B cell (primary cell): ENCODE results near the gene MAD1L1. TPM values are rescaled to one million over a fixed set of nuclear protein-coding genes. Genes with fewer than 3 reads are reported as not detected.

Experiments used
- ATAC-seq: fragments of 200-7000 bp; cut with Tn5 transposase; one replicate; pipeline ENCODE4 v1.10.0; 2021; ENCODE audit warnings: low read depth, mild to moderate bottlenecking, moderate number of reproducible peaks, moderate library complexity
- CTCF ChIA-PET: fragments of 350-600 bp; sonication (Branson Sonifier 250); formaldehyde crosslinking; loops from one replicate; lab custom pipeline; 2021; ENCODE audit warnings: antibody characterized with exemption, inconsistent platforms; lab: Charles Lee
- POLR2A ChIA-PET: fragments of 350-600 bp; sonication (Branson Sonifier 250); formaldehyde crosslinking; loops from one replicate; lab custom pipeline; 2021; ENCODE audit warnings: antibody characterized with exemption; lab: Charles Lee
- DNase-seq: peaks from one replicate; pipeline ENCODE4 v3.0.0; 2013
- H2AFZ ChIP-seq: 2 replicates; pipeline ENCODE4 v1.6.1; 2012; ENCODE audit warnings: mild to moderate bottlenecking, low read depth, low read length; ENCODE audit not compliant: insufficient read depth, poor library complexity, severe bottlenecking
- H3K27ac ChIP-seq, 2 donors: 1 replicate in 1 of 2; 2 replicates in 1 of 2; pipeline ENCODE4 v1.5.1; 2012 to 2013; ENCODE audit warnings: low read length in 2 of 2, mild to moderate bottlenecking in 2 of 2, moderate library complexity in 1 of 2
- H3K27me3 ChIP-seq, 4 experiments: fragments of 200-600 bp in 1 of 4; sonication (generic) in 1 of 4; replicated peaks in 1 of 4; 1 replicate in 2 of 4; 2 replicates in 2 of 4; pipeline versions ENCODE4 v1.6.1 to v1.7.0; 2013 to 2016; ENCODE audit warnings: low read length in 3 of 4, mild to moderate bottlenecking in 2 of 4, mixed read lengths in 1 of 4, moderate library complexity in 1 of 4; ENCODE audit not compliant: insufficient read depth in 4 of 4, control insufficient read depth in 3 of 4; ENCODE audit errors: control extremely low read depth in 1 of 4
- H3K36me3 ChIP-seq, 2 experiments: replicated peaks in 1 of 2; 1 replicate in 1 of 2; 2 replicates in 1 of 2; pipeline versions ENCODE4 v1.6.1 to v1.7.1; 2013; ENCODE audit warnings: low read length in 1 of 2; ENCODE audit not compliant: insufficient read depth in 2 of 2, control insufficient read depth in 1 of 2; ENCODE audit errors: control extremely low read depth in 1 of 2, extremely low read depth in 1 of 2
- H3K4me1 ChIP-seq, 2 donors: fragments of 200-600 bp in 1 of 2; sonication (generic) in 1 of 2; 1 replicate in 1 of 2; 2 replicates in 1 of 2; pipeline versions ENCODE4 v1.5.1 to v1.6.1; 2013 to 2017; ENCODE audit warnings: low read length in 2 of 2; ENCODE audit not compliant: control insufficient read depth in 2 of 2, insufficient read depth in 2 of 2
- H3K4me2 ChIP-seq: replicated peaks from 2 replicates; pipeline ENCODE3; 2012; ENCODE audit warnings: mild to moderate bottlenecking, low read depth, low read length; ENCODE audit not compliant: poor library complexity, severe bottlenecking
- H3K4me3 ChIP-seq, 5 experiments: fragments of 200-600 bp in 1 of 5; sonication (generic) in 1 of 5; 1 replicate in 3 of 5; 2 replicates in 2 of 5; pipeline versions ENCODE4 v1.5.1 to v1.7.0; 2011 to 2016; ENCODE audit warnings: low read length in 4 of 5, mild to moderate bottlenecking in 4 of 5, low read depth in 2 of 5, control low read depth in 1 of 5, moderate library complexity in 1 of 5; ENCODE audit not compliant: insufficient read depth in 1 of 5; ENCODE audit errors: control extremely low read depth in 1 of 5, extremely low read depth in 1 of 5
- H3K79me2 ChIP-seq: fragments of 200-600 bp; sonication (generic); one replicate; pipeline ENCODE4 v1.6.0; 2016; ENCODE audit warnings: low read length; ENCODE audit not compliant: control insufficient read depth, insufficient read depth
- H3K9ac ChIP-seq: fragments of 200-600 bp; sonication (generic); 2 replicates; pipeline ENCODE4 v1.6.1; 2017; ENCODE audit warnings: mild to moderate bottlenecking, low read length, moderate library complexity
- H3K9me3 ChIP-seq, 3 donors: one replicate each; pipeline versions ENCODE4 v1.6.1 to v1.7.1; 2013; ENCODE audit warnings: low read length in 2 of 3; ENCODE audit not compliant: control insufficient read depth in 2 of 3, insufficient read depth in 1 of 3; ENCODE audit errors: control extremely low read depth in 1 of 3
- H4K20me1 ChIP-seq: 2 replicates; pipeline ENCODE4 v1.6.0; 2012; ENCODE audit warnings: mild to moderate bottlenecking, low read length; ENCODE audit not compliant: insufficient read depth, control insufficient read depth, poor library complexity, severe bottlenecking
- H3K27ac Mint-ChIP-seq: one replicate; pipeline ENCODE4 v1.8.0; 2021; ENCODE audit warnings: mixed read lengths
- H3K27me3 Mint-ChIP-seq: one replicate; pipeline ENCODE4 v1.8.0; 2021; ENCODE audit warnings: mixed read lengths
- H3K4me1 Mint-ChIP-seq: one replicate; pipeline ENCODE4 v1.8.0; 2021; ENCODE audit warnings: mixed read lengths
- H3K4me3 Mint-ChIP-seq: one replicate; pipeline ENCODE4 v1.8.0; 2021; ENCODE audit warnings: mixed read lengths
- H3K9me3 Mint-ChIP-seq: one replicate; pipeline ENCODE4 v1.8.0; 2022; ENCODE audit warnings: mixed read lengths; ENCODE audit not compliant: insufficient read depth
- CTCF ChIP-seq: fragments of 200-600 bp; IDR thresholded peaks from one replicate; pipeline ENCODE4 v1.8.0; 2022; ENCODE audit warnings: antibody characterized with exemption, mild to moderate bottlenecking
- EZH2 ChIP-seq: IDR thresholded peaks from 2 replicates; pipeline ENCODE4 v1.6.1; 2012; ENCODE audit warnings: borderline replicate concordance, low read depth, mild to moderate bottlenecking, moderate library complexity, low read length; ENCODE audit not compliant: insufficient read depth, poor library complexity, severe bottlenecking
- WGBS: methylation state at CpG from one replicate; pipeline ENCODE4 v1.1.5; 2013; ENCODE audit warnings: missing lambda C conversion rate; ENCODE audit not compliant: insufficient coverage; 5-methylcytosine and 5-hydroxymethylcytosine counted together
- intact Hi-C: fragments of 100-400 bp; cut with micrococcal nuclease; formaldehyde crosslinking; loops from one replicate; pipeline ENCODE4 v1.10.0; 2022
- polyA plus RNA-seq: library from polyadenylated mRNA; depleted of rRNA; stranded (reverse); fragments of >200 nt; gene quantifications from 2 replicates; pipeline ENCODE4 v1.2.3, GENCODE V29; 2012
- total RNA-seq, 2 donors: library from RNA; stranded (reverse); fragments of 120-200 nt in 1 of 2; gene quantifications; 1 replicate in 1 of 2; 2 replicates in 1 of 2; pipeline versions ENCODE4 v1.2.3 to v1.2.4, GENCODE V29; 2013 to 2022

The MAD1L1 gene
- total and polyA plus RNA-seq, 2 donors (not counting 1 experiment from before 2014, with no cell fraction given): 86.7 to 110 TPM

- ATAC-seq (no peak), DNase-seq (no peak)
- Histone ChIP-seq H3K9ac (no peak overlapping the region), H3K4me2 (no peak overlapping the region), H3K9me3 (peaks cover 0 to 27% (median 0%) of the 10 kb centered on the region in 3 donors), H2AFZ (no peak overlapping the region), H3K36me3 (peaks cover 0 to 11% of the 10 kb centered on the region in 2 experiments), H3K27me3 (no peaks in the 10 kb centered on the region), H3K27ac (no peak overlapping the region), H4K20me1 (peaks cover 99% of the 10 kb centered on the region), H3K79me2 (peaks cover 85% of the 10 kb centered on the region), H3K4me1 (no peaks in the 10 kb centered on the region), H3K4me3 (no peak overlapping the region)
- WGBS: 99% methylated on average over 36 of the region's 36 CpGs
- H3K9me3 Mint-ChIP-seq: no peaks in the 10 kb centered on the region
- H3K4me3 Mint-ChIP-seq: no peak overlapping the region
- intact Hi-C loops: no loop called here
- H3K27ac Mint-ChIP-seq: no peak overlapping the region
- POLR2A ChIA-PET: no interaction called here
- H3K27me3 Mint-ChIP-seq: no peaks in the 10 kb centered on the region
- CTCF ChIA-PET: no interaction called here
- H3K4me1 Mint-ChIP-seq: peaks cover 3% of the 10 kb centered on the region
- no peak for TF ChIP-seq EZH2
- no peak for TF ChIP-seq CTCF
Observed at GRCh38 chr7:1868516-1869165, 364.1 kb downstream of the MAD1L1 start.

- ATAC-seq (no peak), DNase-seq (no peak)
- Histone ChIP-seq H3K27me3 (no peaks in the 10 kb centered on the region), H3K4me3 (no peak overlapping the region), H3K4me2 (no peak overlapping the region), H3K9ac (no peak overlapping the region), H3K4me1 (peaks cover 0 to 6% of the 10 kb centered on the region in 2 donors), H2AFZ (no peak overlapping the region), H4K20me1 (peaks cover 99% of the 10 kb centered on the region), H3K27ac (no peak overlapping the region), H3K36me3 (peaks cover 0 to 8% of the 10 kb centered on the region in 2 experiments), H3K79me2 (peaks cover 82% of the 10 kb centered on the region), H3K9me3 (peaks cover 0 to 27% (median 0%) of the 10 kb centered on the region in 3 donors)
- TF ChIP-seq CTCF (no peak), EZH2 (no peak)
- no peaks in the 10 kb centered on the region for H3K9me3 Mint-ChIP-seq
- intact Hi-C loops: no loop called here
- ChIA-PET CTCF (no interaction called here), POLR2A (no interaction called here)
- WGBS: 98% methylated on average over 29 of the region's 29 CpGs
- H3K4me1 Mint-ChIP-seq: peaks cover 6% of the 10 kb centered on the region
- H3K4me3 Mint-ChIP-seq: no peak overlapping the region
- no peaks in the 10 kb centered on the region for H3K27me3 Mint-ChIP-seq
- no peak overlapping the region for H3K27ac Mint-ChIP-seq
Observed at GRCh38 chr7:1867370-1868260, 365.1 kb downstream of the MAD1L1 start.
